ENCODE measurements around the gene FOXN3. TPM values are rescaled to one million over a fixed set of nuclear protein-coding genes. Genes with fewer than 3 reads are reported as not detected.
A peak's percentile ranks its signal among the peaks of the same experiment; 100 is the strongest.

FOXN3 gene
- total and polyA plus RNA-seq, 2 experiments from 2014 or later: 98.9 to 167 TPM

- peaks cover 72% of the 10 kb centered on the region for H3K4me1 Mint-ChIP-seq
Measured at GRCh38 chr14:89243741-89244140, 173.3 kb downstream of the FOXN3 start.

More at GRCh38 chr14:89243741-89244140, 173.3 kb downstream of the FOXN3 start:
- Mint-ChIP-seq H3K27ac (peak overlapping the region; percentile 25), H3K9me3 (no peaks in the 10 kb centered on the region), H3K4me3 (no peak overlapping the region; the same call in 2 of the 3 replicates), H3K36me3 (ENCODE audit: low read depth) (peaks cover 11% of the 10 kb centered on the region; the same call in 2 of the 3 replicates), H3K27me3 (ENCODE audit: insufficient read depth, low read depth, poor library complexity) (peaks cover 6% of the 10 kb centered on the region)
- Histone ChIP-seq H3K4me2 (peak overlapping the region; percentile 30; the same call in 1 of the 2 replicates), H4K20me1 (replicated peaks; ENCODE audit: insufficient read depth) (peaks cover 52% of the 10 kb centered on the region), H3K27me3 (ENCODE audit: insufficient read depth) (no peaks in the 10 kb centered on the region), H3K36me3 (ENCODE audit: insufficient read depth) (no peaks in the 10 kb centered on the region), H3K9me2 (ENCODE audit: insufficient read depth) (no peaks in the 10 kb centered on the region), H3F3A (replicated peaks; ENCODE audit: low read depth) (0 out of 2 replicates have a peak, but pooled peaks cover 9% of the 10 kb centered on the region), H3K27ac (ENCODE audit: low read depth) (no peak overlapping the region), H3K4me3 (no peak overlapping the region), H3K79me2 (replicated peaks; ENCODE audit: insufficient read depth) (peaks cover 98% of the 10 kb centered on the region), H2AFZ (no peak overlapping the region), H3K4me1 (ENCODE audit: insufficient read depth) (peaks cover 57% of the 10 kb centered on the region)
- ATAC-seq (peak; percentile 41), DNase-seq (ENCODE audit: low spot score) (no peak)
- no peak for TF ChIP-seq EZH2phosphoT487 (IDR thresholded peaks at IDR 0.05; ENCODE audit: unreplicated experiment)
- no peak for TF ChIP-seq POLR2AphosphoS5 (IDR thresholded peaks at IDR 0.05; ENCODE audit: low read depth)
- no peak for TF ChIP-seq REST (IDR thresholded peaks at IDR 0.05; ENCODE audit: unreplicated experiment)
- no peak for TF ChIP-seq ZNF114 (CRISPR knock-in tag; IDR thresholded peaks at IDR 0.05)
- no peak for TF ChIP-seq STAT1 (IDR thresholded peaks at IDR 0.05; ENCODE audit: unreplicated experiment)
- TF ChIP-seq ZNF462 (CRISPR knock-in tag; IDR thresholded peaks at IDR 0.05): no peak
- TF ChIP-seq CTCF (conservative IDR thresholded peaks at IDR 0.05; ENCODE audit: low read depth in 2 of 2): no peak

Data from GM23338 (cell line).